Panc1 (cell line): ENCODE measurements around the gene RASA4B. TPM values are rescaled to one million over a fixed set of nuclear protein-coding genes. Genes with fewer than 3 reads are reported as not detected.
"Not testable (repeated sequence)": the region's sequence is repeated elsewhere in the genome, so short reads cannot be mapped to it uniquely, and the experiment has no call there.

Source experiments
- ATAC-seq: fragments of 200-7000 bp; cut with Tn5 transposase; 2 replicates; pipeline ENCODE4 v1.9.1; 2020; ENCODE audit warnings: mild to moderate bottlenecking, moderate library complexity
- BruUV-seq: library from RNA; stranded (reverse); fragments of 400-500 nt; replicated peaks from 2 replicates; lab custom pipeline; 2021; lab: Mats Ljungman, UMichigan
- CTCF ChIA-PET: fragments of 300-600 bp; sonication (Branson Sonifier 250); formaldehyde crosslinking; loops from one replicate; lab custom pipeline; 2022; ENCODE audit warnings: antibody characterized with exemption; lab: Charles Lee
- POLR2A ChIA-PET: fragments of 300-600 bp; sonication (Branson Sonifier 250); formaldehyde crosslinking; loops from one replicate; lab custom pipeline; 2022; ENCODE audit warnings: antibody characterized with exemption; lab: Charles Lee
- DNase-seq: peaks from one replicate; pipeline ENCODE4 v3.0.0-alpha.2; 2010; ENCODE audit warnings: low read depth, low spot score
- H3K27ac ChIP-seq: 2 replicates; pipeline ENCODE4 v1.5.1; 2011; ENCODE audit warnings: mild to moderate bottlenecking, low read length, inconsistent platforms
- H3K27me3 ChIP-seq: fragments of 200-500 bp; sonication (Bioruptor generic); 2 replicates; pipeline ENCODE4 v1.6.0; 2014; ENCODE audit warnings: low read length, inconsistent platforms; ENCODE audit not compliant: control insufficient read depth, insufficient read depth
- H3K36me3 ChIP-seq: fragments of 200-500 bp; sonication (Bioruptor generic); 2 replicates; pipeline ENCODE4 v1.5.1; 2014; ENCODE audit warnings: inconsistent platforms, mild to moderate bottlenecking, low read length, moderate library complexity; ENCODE audit not compliant: control insufficient read depth, insufficient read depth
- H3K4me1 ChIP-seq: 2 replicates; pipeline ENCODE4 v1.5.1; 2011; ENCODE audit warnings: inconsistent platforms, mild to moderate bottlenecking, low read length, moderate library complexity; ENCODE audit not compliant: control insufficient read depth, insufficient read depth
- H3K4me3 ChIP-seq, 2 experiments: 2 replicates each; pipeline ENCODE4 v1.5.1; 2011 to 2012; ENCODE audit warnings: low read depth in 2 of 2, low read length in 2 of 2, mild to moderate bottlenecking in 2 of 2, inconsistent platforms in 1 of 2, moderate library complexity in 1 of 2
- H3K9me3 ChIP-seq: fragments of 200-500 bp; sonication (Bioruptor generic); 2 replicates; pipeline ENCODE4 v1.5.1; 2014; ENCODE audit warnings: low read depth, mild to moderate bottlenecking, inconsistent platforms, low read length, moderate library complexity; ENCODE audit not compliant: control insufficient read depth, insufficient read depth
- in situ Hi-C: cut with HindIII; loops from 2 replicates; pipeline ENCODE4 v1.10.0; 2016; ENCODE audit warnings: low sequenced_read_pairs, low pct_unique_long_range_greater_than_20kb
- intact Hi-C: fragments of 100-400 bp; cut with micrococcal nuclease; formaldehyde crosslinking; loops from one replicate; pipeline ENCODE4 v1.10.0; 2022; ENCODE audit not compliant: unreplicated experiment
- total RNA-seq: library from RNA; stranded (reverse); gene quantifications from one replicate; pipeline ENCODE4 v1.2.1, GENCODE V29; 2021; ENCODE audit not compliant: unreplicated experiment

Gene RASA4B
- total RNA-seq, 1 experiment from 2014 or later: 1.2 TPM

DNA sequence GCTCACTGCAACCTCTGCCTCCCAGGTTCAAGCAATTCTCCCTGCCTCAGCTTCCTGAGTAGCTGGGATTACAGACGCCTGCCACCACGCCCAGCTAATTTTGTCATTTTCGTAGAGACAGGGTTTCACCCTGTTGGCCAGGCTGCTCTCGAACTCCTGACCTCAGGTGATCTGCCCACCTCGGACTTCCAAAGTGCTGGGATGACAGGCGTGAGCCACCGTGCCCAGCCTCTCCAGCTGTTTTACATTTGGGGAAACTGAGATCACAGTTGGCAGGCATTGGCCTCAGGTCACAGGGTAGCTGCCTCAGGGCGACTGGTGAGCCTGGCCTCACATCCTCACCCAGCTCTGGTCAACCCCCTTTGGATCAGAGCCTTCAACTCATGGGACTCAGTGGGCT is 7.0 kb downstream of the RASA4B start:
- BruUV-seq, POLR2A ChIA-PET, H3K4me3 ChIP-seq, H3K27me3 ChIP-seq, H3K9me3 ChIP-seq, H3K36me3 ChIP-seq, intact Hi-C loops, ATAC-seq, in situ Hi-C loops, CTCF ChIA-PET, H3K27ac ChIP-seq, H3K4me1 ChIP-seq, DNase-seq: not testable (repeated sequence)

DNA sequence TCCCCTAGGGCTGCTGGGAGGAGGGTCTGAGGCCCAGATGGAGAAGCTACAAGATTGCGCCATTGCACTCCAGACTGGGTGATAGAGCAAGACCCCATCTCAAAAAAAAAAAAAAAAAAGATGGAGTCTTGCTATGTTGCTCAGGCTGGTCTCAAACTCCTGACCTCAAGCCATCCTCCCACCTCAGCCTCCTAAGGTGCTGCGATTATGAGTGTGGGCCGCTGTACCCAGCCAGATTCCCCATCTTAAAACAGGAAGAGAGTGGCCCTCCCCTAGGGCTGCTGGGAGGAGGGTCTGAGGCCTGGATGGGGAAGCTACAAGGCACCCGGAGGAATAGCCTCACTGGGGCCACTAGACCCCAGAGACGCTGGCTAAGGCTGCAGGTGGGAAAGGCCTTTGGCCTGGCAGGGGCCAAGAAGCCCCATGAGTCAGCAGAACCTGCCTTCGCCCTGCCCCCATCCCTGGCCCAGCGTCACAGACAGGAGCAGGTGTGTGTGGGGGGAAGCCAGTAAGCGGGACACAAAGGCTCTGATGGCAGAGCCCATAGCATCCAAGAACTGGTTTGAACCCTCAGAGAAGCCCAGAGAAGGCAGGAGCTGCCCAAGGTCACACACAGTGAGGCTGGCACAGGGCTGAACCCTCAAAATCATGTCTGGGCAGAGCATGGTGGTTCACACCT is 10.0 kb downstream of the RASA4B start:
- ATAC-seq, H3K36me3 ChIP-seq, H3K4me3 ChIP-seq, DNase-seq, H3K27ac ChIP-seq, in situ Hi-C loops, intact Hi-C loops, POLR2A ChIA-PET, CTCF ChIA-PET, H3K27me3 ChIP-seq, BruUV-seq, H3K9me3 ChIP-seq, H3K4me1 ChIP-seq: not testable (repeated sequence)

DNA sequence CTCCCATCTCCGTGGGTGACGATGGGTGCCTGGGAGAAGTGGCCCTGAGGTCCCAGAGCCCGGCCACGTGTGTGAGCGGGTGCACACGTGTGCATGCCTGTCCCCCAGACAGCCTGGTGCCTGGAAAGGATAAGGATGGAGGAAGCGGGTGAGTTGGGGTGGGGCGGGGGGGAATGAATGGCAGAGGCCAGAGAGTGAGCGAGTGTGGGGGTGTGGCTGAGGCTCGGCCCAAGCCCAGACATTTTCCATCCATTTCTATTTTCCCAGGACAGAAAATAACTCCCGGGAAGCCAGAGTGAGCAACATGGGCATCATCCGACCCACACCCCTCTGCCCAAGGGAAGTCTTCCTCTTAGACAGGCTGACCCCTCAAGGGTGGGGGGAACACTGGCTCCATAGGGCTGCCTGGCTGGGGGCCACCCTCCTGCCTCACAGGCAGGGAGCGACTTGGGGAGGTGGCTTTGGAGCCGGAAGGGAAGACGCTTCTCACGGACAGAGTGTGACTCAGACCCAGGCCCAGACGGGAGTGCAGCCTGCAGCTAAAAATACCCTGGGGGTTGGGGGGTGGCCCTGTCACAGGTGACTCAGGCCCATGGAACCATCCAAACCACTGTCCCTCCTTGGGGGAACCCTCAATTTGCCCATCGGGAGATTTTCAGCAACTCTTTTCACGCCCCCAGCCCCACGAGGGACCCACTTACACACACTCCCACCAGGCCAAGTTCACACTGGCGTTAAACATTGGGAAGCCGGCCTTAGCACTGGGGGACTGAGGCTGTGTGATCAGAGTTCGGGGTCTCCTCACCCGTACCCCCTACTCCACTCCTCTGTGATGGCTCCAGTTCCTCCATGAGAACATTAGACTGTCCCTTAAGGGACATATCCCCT is 12.0 kb downstream of the RASA4B start:
- H3K9me3 ChIP-seq, H3K4me3 ChIP-seq, H3K27ac ChIP-seq, DNase-seq, H3K36me3 ChIP-seq, CTCF ChIA-PET, POLR2A ChIA-PET, intact Hi-C loops, BruUV-seq, in situ Hi-C loops, H3K27me3 ChIP-seq, H3K4me1 ChIP-seq: not testable (repeated sequence)
- ATAC-seq: peak; percentile 84

DNA sequence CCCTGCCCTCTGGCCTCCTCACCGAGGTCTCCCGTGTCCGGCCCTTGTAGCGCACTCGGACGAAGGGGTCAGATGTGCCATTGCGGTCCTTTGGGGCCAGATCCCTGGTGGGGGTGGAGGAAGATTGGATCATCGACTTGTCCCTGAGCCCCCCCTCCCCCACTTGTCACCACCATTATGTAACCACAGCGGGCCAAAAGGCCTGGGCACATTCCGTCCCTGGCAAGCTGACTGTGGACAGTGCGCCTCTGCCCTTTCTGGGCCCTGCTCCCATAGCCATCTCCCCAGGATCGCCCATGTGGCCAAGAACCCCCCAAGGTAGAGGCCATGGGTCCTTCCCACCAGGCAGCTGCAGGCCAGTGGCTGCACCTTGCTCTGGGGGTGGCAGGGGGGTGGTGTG is 14.4 kb downstream of the RASA4B start:
- in situ Hi-C loops, H3K36me3 ChIP-seq, ATAC-seq, intact Hi-C loops, CTCF ChIA-PET, BruUV-seq, H3K4me1 ChIP-seq, H3K9me3 ChIP-seq, H3K27me3 ChIP-seq, H3K27ac ChIP-seq, DNase-seq, H3K4me3 ChIP-seq, POLR2A ChIA-PET: not testable (repeated sequence)

DNA sequence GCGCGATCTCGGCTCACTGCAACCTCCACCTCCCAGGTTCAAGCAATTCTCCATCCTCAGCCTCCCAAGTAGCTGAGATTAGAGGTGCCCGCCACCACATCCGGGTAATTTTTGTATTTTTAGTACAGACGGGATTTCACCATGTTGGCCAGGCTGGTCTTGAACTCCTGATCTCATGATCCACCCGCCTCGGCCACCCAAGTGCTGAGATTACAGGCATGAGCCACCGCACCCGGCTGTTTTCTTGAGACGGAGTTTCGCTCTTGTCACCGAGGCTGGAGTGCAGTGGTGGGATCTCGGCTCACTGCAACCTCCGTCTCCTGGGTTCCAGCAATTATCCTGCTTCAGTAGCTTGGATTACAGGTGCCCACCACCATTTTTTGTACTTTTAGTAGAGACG is 19.3 kb downstream of the RASA4B start:
- CTCF ChIA-PET, H3K4me1 ChIP-seq, in situ Hi-C loops, ATAC-seq, H3K27me3 ChIP-seq, H3K36me3 ChIP-seq, H3K9me3 ChIP-seq, DNase-seq, H3K27ac ChIP-seq, POLR2A ChIA-PET, intact Hi-C loops, BruUV-seq, H3K4me3 ChIP-seq: not testable (repeated sequence)

DNA sequence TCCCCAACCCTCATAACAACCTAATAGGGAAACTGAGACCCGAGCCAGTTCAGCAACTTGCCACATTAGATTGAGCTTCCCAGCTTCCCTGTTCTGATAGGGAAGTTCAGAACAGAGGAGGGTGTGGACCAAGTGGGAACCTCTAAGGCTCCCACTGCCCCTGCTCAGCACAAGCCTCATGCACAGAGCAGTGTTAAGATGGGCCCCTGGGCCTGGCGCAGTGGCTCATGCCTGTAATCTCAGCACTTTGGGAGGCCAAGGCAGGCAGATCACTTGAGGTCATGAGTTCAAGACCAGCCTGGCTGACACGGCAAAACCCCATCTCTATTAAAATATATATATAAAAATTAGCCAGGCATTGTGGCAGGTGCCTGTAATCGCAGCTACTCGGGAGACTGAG is 20.3 kb downstream of the RASA4B start:
- H3K4me1 ChIP-seq, POLR2A ChIA-PET, H3K27me3 ChIP-seq, intact Hi-C loops, ATAC-seq, H3K9me3 ChIP-seq, H3K36me3 ChIP-seq, CTCF ChIA-PET, H3K27ac ChIP-seq, H3K4me3 ChIP-seq, in situ Hi-C loops, BruUV-seq, DNase-seq: not testable (repeated sequence)

DNA sequence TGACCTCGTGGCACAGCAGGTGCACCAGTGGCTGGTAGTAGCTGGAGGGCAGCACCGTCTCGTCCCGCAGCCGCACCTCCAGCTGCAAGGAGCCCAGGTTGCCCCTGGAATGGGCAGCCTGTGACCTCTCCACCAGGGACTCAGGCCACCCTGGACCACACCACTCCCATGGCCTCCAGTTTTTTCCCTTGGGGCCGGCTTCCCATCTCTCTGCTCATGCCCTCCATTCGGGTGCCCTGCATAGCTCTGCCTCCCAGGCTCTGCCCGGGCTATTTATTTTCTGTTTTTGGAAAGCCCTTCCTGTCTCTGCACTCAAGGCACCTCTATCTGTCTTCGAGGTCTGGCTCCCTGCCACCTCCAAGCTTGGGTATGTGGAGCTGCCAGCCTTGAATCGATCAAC is 20.7 kb downstream of the RASA4B start:
- in situ Hi-C loops, ATAC-seq: not testable (repeated sequence)

More for the DNA sequence above, 20.7 kb downstream of the RASA4B start:
- H3K4me3 ChIP-seq, H3K4me1 ChIP-seq, CTCF ChIA-PET, intact Hi-C loops, BruUV-seq, DNase-seq, H3K27me3 ChIP-seq, H3K27ac ChIP-seq, POLR2A ChIA-PET, H3K9me3 ChIP-seq, H3K36me3 ChIP-seq: not testable (repeated sequence)
